IPS-18c (cell line): Measurements from ENCODE around the gene RPS6KA3.

Experiments used
- H3K4me3 ChIP-seq: 2 replicates; pipeline ENCODE4 v1.7.0; 2013; ENCODE audit warnings: low read depth, mild to moderate bottlenecking, low read length, moderate library complexity; ENCODE audit not compliant: insufficient read depth
- H3K9me3 ChIP-seq: one replicate; pipeline ENCODE4 v1.6.1; 2013; ENCODE audit warnings: mild to moderate bottlenecking, low read length, moderate library complexity; ENCODE audit not compliant: control insufficient read depth, insufficient read depth

Gene RPS6KA3

GRCh38 chrX:20266810-20267606, at the start of gene RPS6KA3:
TSS of gene RPS6KA3 (minus strand) at chrX:20266909. CDS start at chrX:20266632, 277 bp downstream.
- H3K4me3 ChIP-seq: peak within 1 kb of the TSS; percentile 70
- H3K9me3 ChIP-seq: peaks cover 2% of the 10 kb centered on the region

- H3K9me3 ChIP-seq: no peaks in the 10 kb centered on the region
Measured at GRCh38 chrX:20315140-20315539, 48.4 kb upstream of the RPS6KA3 start.

GRCh38 chrX:20313899-20314298, 47.2 kb upstream of the RPS6KA3 start:
- Histone ChIP-seq H3K4me3 (no peak overlapping the region), H3K9me3 (no peaks in the 10 kb centered on the region)

More at GRCh38 chrX:20315140-20315539, 48.4 kb upstream of the RPS6KA3 start:
- H3K4me3 ChIP-seq: no peak overlapping the region

- no peak overlapping the region for H3K4me3 ChIP-seq
- no peaks in the 10 kb centered on the region for H3K9me3 ChIP-seq
Measured at GRCh38 chrX:20312018-20312417, 45.3 kb upstream of the RPS6KA3 start.

- peaks cover 3% of the 10 kb centered on the region for H3K9me3 ChIP-seq
- no peak overlapping the region for H3K4me3 ChIP-seq
Measured at GRCh38 chrX:20311505-20311904, 44.8 kb upstream of the RPS6KA3 start.

GRCh38 chrX:20309806-20310205, 43.1 kb upstream of the RPS6KA3 start:
- Histone ChIP-seq H3K4me3 (no peak overlapping the region), H3K9me3 (peaks cover 3% of the 10 kb centered on the region)

- peaks cover 3% of the 10 kb centered on the region for H3K9me3 ChIP-seq
- H3K4me3 ChIP-seq: no peak overlapping the region
Measured at GRCh38 chrX:20306668-20307067, 40.0 kb upstream of the RPS6KA3 start.

- Histone ChIP-seq H3K9me3 (peaks cover 3% of the 10 kb centered on the region), H3K4me3 (no peak overlapping the region; the same call in 1 of the 2 replicates)
Measured at GRCh38 chrX:20300822-20301221, 34.1 kb upstream of the RPS6KA3 start.

- Histone ChIP-seq H3K9me3 (no peaks in the 10 kb centered on the region), H3K4me3 (no peak overlapping the region)
Measured at GRCh38 chrX:20294957-20295356, 28.2 kb upstream of the RPS6KA3 start.

GRCh38 chrX:20294284-20294683, 27.6 kb upstream of the RPS6KA3 start:
- H3K9me3 ChIP-seq: no peaks in the 10 kb centered on the region
- H3K4me3 ChIP-seq: no peak overlapping the region

- H3K4me3 ChIP-seq: no peak overlapping the region
- no peaks in the 10 kb centered on the region for H3K9me3 ChIP-seq
Measured at GRCh38 chrX:20285511-20285910, 18.8 kb upstream of the RPS6KA3 start.

GRCh38 chrX:20284992-20285391, 18.3 kb upstream of the RPS6KA3 start:
- Histone ChIP-seq H3K9me3 (no peaks in the 10 kb centered on the region), H3K4me3 (no peak overlapping the region)

GRCh38 chrX:20284444-20284843, 17.7 kb upstream of the RPS6KA3 start:
- no peak overlapping the region for H3K4me3 ChIP-seq
- no peaks in the 10 kb centered on the region for H3K9me3 ChIP-seq

GRCh38 chrX:20280938-20281337, 14.2 kb upstream of the RPS6KA3 start:
- no peaks in the 10 kb centered on the region for H3K9me3 ChIP-seq
- H3K4me3 ChIP-seq: no peak overlapping the region

- Histone ChIP-seq H3K4me3 (no peak overlapping the region), H3K9me3 (no peaks in the 10 kb centered on the region)
Measured at GRCh38 chrX:20274121-20274520, 7.4 kb upstream of the RPS6KA3 start.

- Histone ChIP-seq H3K9me3 (peaks cover 2% of the 10 kb centered on the region), H3K4me3 (no peak overlapping the region)
Measured at GRCh38 chrX:20271730-20272129, 5.0 kb upstream of the RPS6KA3 start.

- H3K9me3 ChIP-seq: peaks cover 2% of the 10 kb centered on the region
- no peak overlapping the region for H3K4me3 ChIP-seq
Measured at GRCh38 chrX:20271186-20271585, 4.5 kb upstream of the RPS6KA3 start.

GRCh38 chrX:20270562-20270890, 3.8 kb upstream of the RPS6KA3 start:
- Histone ChIP-seq H3K9me3 (peaks cover 2% of the 10 kb centered on the region), H3K4me3 (no peak overlapping the region)
